K562 (cell line): Measurements from ENCODE around the gene RNF217. TPM values are rescaled to one million over a fixed set of nuclear protein-coding genes. Genes with fewer than 3 reads are reported as not detected.
"Not testable (repeated sequence)": the region's sequence is repeated elsewhere in the genome, so short reads cannot be mapped to it uniquely, and the experiment has no call there.

Source experiments
- ARID1B ChIP-seq: fragments of 450-650 bp; IDR thresholded peaks from 2 replicates; pipeline ENCODE4 v1.6.1; 2016; ENCODE audit warnings: antibody characterized with exemption, mild to moderate bottlenecking, inconsistent platforms
- CREB1 ChIP-seq, 2 experiments: sonication (generic) in 1 of 2; formaldehyde crosslinking in 1 of 2; IDR thresholded peaks; 2 replicates each; pipeline versions ENCODE4 v1.6.1 to v1.8.0; 2012 to 2022; ENCODE audit warnings: inconsistent platforms in 1 of 2, mild to moderate bottlenecking in 1 of 2, missing genetic modification reagents in 1 of 2, moderate library complexity in 1 of 2
- CTBP1 ChIP-seq: fragments of 450-650 bp; IDR thresholded peaks from 2 replicates; pipeline ENCODE4 v1.6.1; 2016; ENCODE audit warnings: borderline replicate concordance
- DDX20 ChIP-seq: fragments of 450-650 bp; IDR thresholded peaks from 2 replicates; pipeline ENCODE4 v1.6.1; 2016; ENCODE audit warnings: missing genetic modification characterization, low read depth, mild to moderate bottlenecking, missing compliant biosample characterization, moderate library complexity
- ETV5 ChIP-seq: sonication (generic); formaldehyde crosslinking; IDR thresholded peaks from 2 replicates; pipeline ENCODE4 v1.4.0; 2020; ENCODE audit warnings: low read depth, mild to moderate bottlenecking, missing genetic modification reagents
- FOSL1 ChIP-seq: fragments of 200-800 bp; sonication (Bioruptor generic); conservative IDR thresholded peaks from 2 replicates; pipeline ENCODE4 v1.6.1; 2016; ENCODE audit warnings: missing genetic modification characterization, missing compliant biosample characterization
- FOXJ2 ChIP-seq: fragments of 200-800 bp; sonication (Bioruptor generic); IDR thresholded peaks from 2 replicates; pipeline ENCODE4 v1.6.1; 2016; ENCODE audit warnings: missing genetic modification characterization, missing compliant biosample characterization
- HDAC1 ChIP-seq, 2 experiments: fragments of 450-650 bp; IDR thresholded peaks; 2 replicates each; pipeline ENCODE4 v1.6.1; 2016 to 2017; ENCODE audit warnings: inconsistent platforms in 1 of 2, mild to moderate bottlenecking in 1 of 2, moderate library complexity in 1 of 2
- HSF4 ChIP-seq: fragments of 250-450 bp; sonication (Bioruptor Pico); IDR thresholded peaks from 2 replicates; pipeline ENCODE4 v2.1.2; 2022; ENCODE audit warnings: mild to moderate bottlenecking, moderate library complexity, borderline replicate concordance
- KDM1A ChIP-seq, 2 experiments: fragments of 450-650 bp; IDR thresholded peaks; 2 replicates each; pipeline ENCODE4 v1.6.1; 2016; ENCODE audit warnings: mild to moderate bottlenecking in 2 of 2
- MEIS2 ChIP-seq: fragments of 450-650 bp; IDR thresholded peaks from 2 replicates; pipeline ENCODE4 v1.6.1; 2014; ENCODE audit warnings: mild to moderate bottlenecking; ENCODE audit not compliant: partially characterized antibody
- NCOR1 ChIP-seq: fragments of 450-650 bp; IDR thresholded peaks from 2 replicates; pipeline ENCODE4 v1.6.1; 2016; ENCODE audit warnings: mild to moderate bottlenecking, moderate library complexity
- RAD51 ChIP-seq: fragments of 450-650 bp; IDR thresholded peaks from 2 replicates; pipeline ENCODE4 v1.7.1; 2016; ENCODE audit warnings: low read depth, mild to moderate bottlenecking, borderline replicate concordance
- RBM25 ChIP-seq: fragments of 200-400 bp; formaldehyde crosslinking; IDR thresholded peaks from 2 replicates; pipeline ENCODE4 v1.6.1; 2018; ENCODE audit warnings: low read length, low read depth, moderate library complexity; ENCODE audit not compliant: severe bottlenecking
- SMARCC2 ChIP-seq: fragments of 450-650 bp; IDR thresholded peaks from 2 replicates; pipeline ENCODE4 v1.6.1; 2017; ENCODE audit warnings: antibody characterized with exemption, moderate library complexity, mild to moderate bottlenecking, low read depth
- SMARCE1 ChIP-seq: fragments of 450-650 bp; IDR thresholded peaks from 2 replicates; pipeline ENCODE4 v1.7.1; 2016; ENCODE audit warnings: mild to moderate bottlenecking
- TAL1 ChIP-seq: fragments of 450-650 bp; IDR thresholded peaks from 2 replicates; pipeline ENCODE4 v1.6.1; 2016; ENCODE audit warnings: mild to moderate bottlenecking
- TCF3 ChIP-seq: sonication (generic); formaldehyde crosslinking; IDR thresholded peaks from 2 replicates; pipeline ENCODE4 v1.4.0; 2020; ENCODE audit warnings: mild to moderate bottlenecking, missing genetic modification reagents
- TOE1 ChIP-seq, 2 experiments: fragments of 450-650 bp in 1 of 2; sonication (generic) in 1 of 2; formaldehyde crosslinking in 1 of 2; IDR thresholded peaks; 2 replicates each; pipeline versions ENCODE4 v1.7.1 to v1.8.0; 2016 to 2022; ENCODE audit warnings: borderline replicate concordance in 2 of 2, mild to moderate bottlenecking in 2 of 2, antibody characterized with exemption in 1 of 2, inconsistent platforms in 1 of 2, low read depth in 1 of 2, missing genetic modification reagents in 1 of 2, moderate library complexity in 1 of 2
- YY1 ChIP-seq, 3 experiments: IDR thresholded peaks; 2 replicates each; pipeline ENCODE4 v1.6.1; 2011; ENCODE audit warnings: low read length in 2 of 3, mild to moderate bottlenecking in 2 of 3, moderate library complexity in 2 of 3, borderline replicate concordance in 1 of 3, control low read depth in 1 of 3, low read depth in 1 of 3; ENCODE audit not compliant: insufficient read depth in 3 of 3, insufficient replicate concordance in 2 of 3, control insufficient read depth in 1 of 3, insufficient read length in 1 of 3; ENCODE audit errors: extremely low read depth in 1 of 3
- ZNF592 ChIP-seq: fragments of 450-650 bp; IDR thresholded peaks from 2 replicates; pipeline ENCODE4 v1.6.1; 2017; ENCODE audit warnings: antibody characterized with exemption, mild to moderate bottlenecking
- polyA plus RNA-seq, 8 experiments: library from polyadenylated mRNA; depleted of rRNA in 4 of 8; stranded (reverse) in 5 of 8; unstranded in 3 of 8; fragments of >200 nt; fragmentation: Nextera tagmentation in 2 of 8; fragmentation: Illumina TruSeq in 1 of 8; extraction: Ambion mirVana in 2 of 8; extraction: Trizol in 1 of 8; gene quantifications; 2 replicates each; pipeline versions ENCODE4 v1.2.1 to v1.2.3, GENCODE V29; 2011 to 2014; ENCODE audit warnings: inconsistent platforms in 1 of 8, missing spikeins in 1 of 8
- total RNA-seq, 7 experiments: library from RNA; depleted of rRNA in 6 of 7; stranded (reverse); fragments of >200 nt in 6 of 7; fragmentation: Illumina TruSeq in 2 of 7; extraction: Trizol in 2 of 7; gene quantifications; 2 replicates each; pipeline versions ENCODE4 v1.2.1 to v1.2.3, GENCODE V29; 2011 to 2021; ENCODE audit warnings: low replicate concordance in 1 of 7
- TF ChIP-seq, protein P1 (sequence below), 2 experiments: fragments of 450-650 bp in 1 of 2; sonication (generic) in 1 of 2; formaldehyde crosslinking in 1 of 2; IDR thresholded peaks in 1 of 2; conservative IDR thresholded peaks in 1 of 2; 2 replicates each; pipeline versions ENCODE4 v1.6.1 to v1.8.1; 2016 to 2023; ENCODE audit warnings: mild to moderate bottlenecking in 2 of 2, moderate library complexity in 2 of 2, inconsistent platforms in 1 of 2, missing genetic modification reagents in 1 of 2

The RNF217 gene
- total and polyA plus RNA-seq, 9 of the 15 experiments (the other 6 are each of a cell fraction or from before 2014, with no cell fraction given) = 2.9 to 25.6 (median 12.0) TPM

DNA sequence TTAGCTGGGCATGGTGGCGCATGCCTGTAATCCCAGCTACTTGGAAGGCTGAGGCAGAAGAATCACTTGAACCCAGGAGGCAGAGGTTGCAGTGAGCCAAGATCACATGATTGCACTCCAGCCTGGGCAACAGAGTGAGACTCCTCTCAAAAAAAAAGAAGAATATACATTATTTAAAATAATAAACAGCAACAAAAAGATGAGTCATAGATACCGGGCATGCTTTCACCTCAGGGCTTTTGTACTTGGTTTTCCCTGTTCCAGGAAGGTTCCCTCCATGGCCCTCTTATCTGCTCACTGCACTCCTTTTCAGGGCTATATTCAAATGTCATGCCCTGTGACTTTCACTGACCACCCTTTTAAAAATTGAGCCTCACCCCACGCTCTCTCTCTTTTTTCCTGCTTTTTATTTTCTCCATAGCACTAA is 3.2 kb downstream of the RNF217 start (continued):
- TF ChIP-seq ZNF592 = peak; percentile 64
- TF ChIP-seq RBM25 = peak; percentile 13
- TF ChIP-seq, protein P1, sequence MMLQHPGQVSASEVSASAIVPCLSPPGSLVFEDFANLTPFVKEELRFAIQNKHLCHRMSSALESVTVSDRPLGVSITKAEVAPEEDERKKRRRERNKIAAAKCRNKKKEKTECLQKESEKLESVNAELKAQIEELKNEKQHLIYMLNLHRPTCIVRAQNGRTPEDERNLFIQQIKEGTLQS (IDR thresholded peaks at IDR 0.05) = peak; percentile 94
- TF ChIP-seq, protein P1 (CRISPR knock-in tag; conservative IDR thresholded peaks at IDR 0.05) = not testable (repeated sequence)
- peak; percentile 11 for TF ChIP-seq MEIS2
- TF ChIP-seq ARID1B = peak; percentile 93
- peak; percentile 91 for TF ChIP-seq SMARCE1
- peak; percentile 57; the same call in 1 of the 2 replicates for TF ChIP-seq FOXJ2 (tag)
- TF ChIP-seq HSF4 (CRISPR knock-in tag) = 0 out of 2 replicates have a peak, but pooled peaks have one; percentile 27
- 0 out of 2 replicates have a peak, but pooled peaks have one; percentile 39 for TF ChIP-seq ETV5 (CRISPR knock-in tag)
- TF ChIP-seq YY1 (IDR thresholded peaks at IDR 0.05; ENCODE audit: borderline replicate concordance in 1 of 3, control insufficient read depth in 1 of 3, extremely low read depth in 1 of 3, insufficient read depth in 3 of 3, insufficient read length in 1 of 3, insufficient replicate concordance in 2 of 3, low read depth in 1 of 3, low read length in 2 of 3) = peak in 1 of 3 experiments; percentile 20
- peak; percentile 74 for TF ChIP-seq NCOR1
- peak; percentile 28; the same call in 1 of the 2 replicates for TF ChIP-seq DDX20
- peak; percentile 72 for TF ChIP-seq TAL1
- TF ChIP-seq TOE1 (IDR thresholded peaks at IDR 0.05; ENCODE audit: borderline replicate concordance) = peak; percentile 86
- not testable (repeated sequence) for TF ChIP-seq TOE1 (CRISPR knock-in tag; IDR thresholded peaks at IDR 0.05; ENCODE audit: borderline replicate concordance, low read depth); CREB1 (CRISPR knock-in tag; IDR thresholded peaks at IDR 0.05)
- peak; percentile 53 to 63; a peak in 3 of 4 replicates for TF ChIP-seq HDAC1 (IDR thresholded peaks at IDR 0.05)
- TF ChIP-seq CREB1 (IDR thresholded peaks at IDR 0.05) = peak; percentile 21; the same call in 1 of the 2 replicates
- peak; percentile 84 for TF ChIP-seq TCF3 (CRISPR knock-in tag)
- TF ChIP-seq FOSL1 = peak; percentile 87
- TF ChIP-seq CTBP1 = peak; percentile 13; the same call in 1 of the 2 replicates
- TF ChIP-seq KDM1A (IDR thresholded peaks at IDR 0.05) = peak; percentile 54 to 73; a peak in 3 of 4 replicates
- peak; percentile 82 for TF ChIP-seq SMARCC2
- peak; percentile 56; the same call in 1 of the 2 replicates for TF ChIP-seq RAD51
